Suprapubic skin (tissue), 4 donors: ENCODE results near the gene FAM53A. TPM values are rescaled to one million over a fixed set of nuclear protein-coding genes. Genes with fewer than 3 reads are reported as not detected.

Experiments used
- DNase-seq, 2 donors: peaks; one replicate each; pipeline ENCODE4 v3.0.0-alpha.2; 2019; ENCODE audit warnings: low spot score in 2 of 2
- H3K27ac ChIP-seq: fragments of 200-600 bp; sonication (generic); one replicate; pipeline ENCODE4 v1.5.1; 2019
- H3K27me3 ChIP-seq: fragments of 200-600 bp; sonication (generic); one replicate; pipeline ENCODE4 v1.5.1; 2019
- H3K36me3 ChIP-seq: fragments of 200-600 bp; sonication (generic); one replicate; pipeline ENCODE4 v1.5.1; 2019
- H3K4me1 ChIP-seq: fragments of 200-600 bp; sonication (generic); one replicate; pipeline ENCODE4 v1.5.1; 2019
- H3K4me3 ChIP-seq: fragments of 200-600 bp; sonication (generic); one replicate; pipeline ENCODE4 v1.5.1; 2019; ENCODE audit warnings: mild to moderate bottlenecking
- H3K9me3 ChIP-seq: fragments of 200-600 bp; sonication (generic); one replicate; pipeline ENCODE4 v1.5.1; 2019
- CTCF ChIP-seq, 2 donors: fragments of 200-600 bp in 1 of 2; fragments of 450-650 bp in 1 of 2; sonication (generic) in 1 of 2; IDR thresholded peaks; one replicate each; pipeline ENCODE4 v1.5.1; 2016 to 2019; ENCODE audit warnings: antibody characterized with exemption in 2 of 2, mild to moderate bottlenecking in 1 of 2, moderate library complexity in 1 of 2
- EP300 ChIP-seq: sonication (generic); formaldehyde crosslinking; IDR thresholded peaks from one replicate; pipeline ENCODE4 v1.6.1; 2017; ENCODE audit warnings: antibody characterized with exemption
- POLR2A ChIP-seq, 2 donors: fragments of 450-650 bp; IDR thresholded peaks; one replicate each; pipeline ENCODE4 v1.6.1; 2017; ENCODE audit warnings: antibody characterized with exemption in 2 of 2, mild to moderate bottlenecking in 2 of 2, moderate library complexity in 2 of 2
- POLR2AphosphoS5 ChIP-seq, 3 donors: sonication (generic); formaldehyde crosslinking; IDR thresholded peaks; one replicate each; pipeline ENCODE4 v1.6.1; 2017; ENCODE audit warnings: antibody characterized with exemption in 3 of 3
- WGBS: methylation state at CpG from one replicate; pipeline ENCODE4 v1.1.5; 2018; 5-methylcytosine and 5-hydroxymethylcytosine counted together
- total RNA-seq, 4 donors: library from RNA; depleted of rRNA; stranded (reverse); fragments of >200 nt; gene quantifications; one replicate each; pipeline ENCODE4 v1.1.0, GENCODE V29; 2016

The FAM53A gene
- total RNA-seq, 4 donors from 2014 or later, result 2.2 to 8.0 (median 4.9) TPM

GRCh38 chr4:1655081-1655480, 29.0 kb downstream of the FAM53A start:
- DNase-seq, result no peak
- Histone ChIP-seq H3K4me1 (no peaks in the 10 kb centered on the region), H3K4me3 (no peak overlapping the region), H3K27ac (no peak overlapping the region), H3K9me3 (no peaks in the 10 kb centered on the region), H3K36me3 (peaks cover 9% of the 10 kb centered on the region), H3K27me3 (no peaks in the 10 kb centered on the region)
- WGBS, result 93% methylated on average over 22 of the region's 47 CpGs
- TF ChIP-seq POLR2A (IDR thresholded peaks at IDR 0.05) (no peak), EP300 (no peak), CTCF (IDR thresholded peaks at IDR 0.05) (no peak), POLR2AphosphoS5 (IDR thresholded peaks at IDR 0.05) (no peak)

- H3K36me3 ChIP-seq, result peaks cover 9% of the 10 kb centered on the region
- H3K27ac ChIP-seq, result no peak overlapping the region
- no peak overlapping the region for H3K4me3 ChIP-seq
- TF ChIP-seq POLR2A (IDR thresholded peaks at IDR 0.05) (no peak), POLR2AphosphoS5 (IDR thresholded peaks at IDR 0.05) (no peak), EP300 (no peak), CTCF (IDR thresholded peaks at IDR 0.05) (no peak)
- H3K9me3 ChIP-seq, result no peaks in the 10 kb centered on the region
- WGBS, result 96% methylated on average over 6 of the region's 23 CpGs
- no peaks in the 10 kb centered on the region for H3K27me3 ChIP-seq
- H3K4me1 ChIP-seq, result no peaks in the 10 kb centered on the region
- no peak for DNase-seq
Measured at GRCh38 chr4:1654216-1654955, 29.7 kb downstream of the FAM53A start.

DNA sequence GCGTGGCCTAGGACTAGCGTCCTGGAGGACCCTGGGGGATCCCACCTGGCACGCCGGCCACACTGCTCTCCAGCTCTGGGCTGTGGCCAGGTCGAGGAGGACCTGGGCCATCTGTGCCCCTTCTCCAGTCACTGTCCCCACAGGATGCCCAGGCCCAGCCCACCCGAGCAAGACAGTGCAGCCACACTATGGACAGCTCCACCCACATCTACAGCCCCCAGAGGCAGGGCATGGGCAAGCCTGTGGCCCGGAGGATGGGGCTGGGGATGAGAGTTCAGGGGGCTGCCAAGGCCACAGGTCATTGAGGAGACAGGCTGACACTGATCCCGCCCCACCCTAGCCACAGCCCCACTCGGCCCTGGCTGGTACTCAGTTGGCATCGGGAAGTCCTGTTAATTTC, 30.3 kb downstream of the FAM53A start:
- Histone ChIP-seq H3K4me3 (no peak overlapping the region), H3K27ac (no peak overlapping the region), H3K27me3 (no peaks in the 10 kb centered on the region), H3K9me3 (no peaks in the 10 kb centered on the region), H3K36me3 (peaks cover 9% of the 10 kb centered on the region), H3K4me1 (no peaks in the 10 kb centered on the region)
- 86% methylated on average over 6 of the region's 10 CpGs for WGBS
- no peak for DNase-seq
- TF ChIP-seq EP300 (no peak), POLR2AphosphoS5 (IDR thresholded peaks at IDR 0.05) (no peak), POLR2A (IDR thresholded peaks at IDR 0.05) (no peak), CTCF (IDR thresholded peaks at IDR 0.05) (no peak)

DNA sequence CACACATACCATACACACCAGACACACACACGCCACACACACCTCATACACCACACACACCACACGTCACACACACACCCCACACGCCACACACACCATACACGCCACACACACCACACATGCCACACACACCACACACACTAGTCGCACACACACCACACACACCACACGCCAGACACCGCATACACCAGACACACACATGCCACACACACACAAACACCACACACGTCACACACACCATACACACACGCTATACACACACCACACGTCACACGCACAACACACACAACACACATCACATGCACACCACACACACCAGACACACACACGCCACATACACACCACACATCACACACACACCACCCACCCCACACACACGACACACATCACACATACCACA, 32.0 kb downstream of the FAM53A start:
- Histone ChIP-seq H3K36me3 (peaks cover 9% of the 10 kb centered on the region), H3K4me1 (no peaks in the 10 kb centered on the region), H3K4me3 (no peak overlapping the region), H3K27ac (no peak overlapping the region), H3K27me3 (no peaks in the 10 kb centered on the region), H3K9me3 (no peaks in the 10 kb centered on the region)
- WGBS, result 96% methylated on average over 13 of the region's 13 CpGs
- DNase-seq, result no peak
- TF ChIP-seq POLR2AphosphoS5 (IDR thresholded peaks at IDR 0.05) (no peak), POLR2A (IDR thresholded peaks at IDR 0.05) (no peak), EP300 (no peak), CTCF (IDR thresholded peaks at IDR 0.05) (no peak)

- Histone ChIP-seq H3K4me3 (no peak overlapping the region), H3K9me3 (no peaks in the 10 kb centered on the region), H3K27ac (no peak overlapping the region), H3K27me3 (no peaks in the 10 kb centered on the region), H3K36me3 (peaks cover 9% of the 10 kb centered on the region), H3K4me1 (no peaks in the 10 kb centered on the region)
- TF ChIP-seq POLR2AphosphoS5 (IDR thresholded peaks at IDR 0.05) (no peak), POLR2A (IDR thresholded peaks at IDR 0.05) (no peak), EP300 (no peak), CTCF (IDR thresholded peaks at IDR 0.05) (no peak)
- 97% methylated on average over 13 of the region's 13 CpGs for whole genome bisulfite sequencing
- DNase-seq, result no peak
Measured at GRCh38 chr4:1651609-1652008, 32.5 kb downstream of the FAM53A start.
